Measurements from ENCODE around the gene FERMT2.

Gene FERMT2

DNA sequence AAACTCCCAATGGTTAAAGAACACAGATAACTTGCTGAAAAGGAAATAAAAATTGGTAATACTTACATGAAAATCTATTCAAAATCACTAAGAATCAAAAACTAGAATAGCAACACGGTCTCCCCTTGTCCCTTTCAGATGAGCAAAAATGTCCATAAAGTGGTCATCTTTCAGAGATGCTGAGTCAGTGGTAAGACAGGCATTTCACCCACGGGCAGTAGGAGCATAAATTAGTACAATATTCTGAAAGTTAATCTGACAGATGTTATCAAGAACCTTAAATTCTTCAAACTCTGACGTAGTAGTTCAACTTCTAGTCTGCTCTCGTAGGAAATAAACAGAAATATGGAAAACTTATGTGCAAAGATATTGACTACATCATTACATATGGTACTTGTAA, 126.4 kb downstream of the FERMT2 start:
- no peak for DNase-seq (ENCODE audit: low read depth in 2 of 2)

- no peak for DNase-seq (ENCODE audit: low read depth in 2 of 2)
Observed at GRCh38 chr14:52821805-52822250, 129.0 kb downstream of the FERMT2 start.

DNA sequence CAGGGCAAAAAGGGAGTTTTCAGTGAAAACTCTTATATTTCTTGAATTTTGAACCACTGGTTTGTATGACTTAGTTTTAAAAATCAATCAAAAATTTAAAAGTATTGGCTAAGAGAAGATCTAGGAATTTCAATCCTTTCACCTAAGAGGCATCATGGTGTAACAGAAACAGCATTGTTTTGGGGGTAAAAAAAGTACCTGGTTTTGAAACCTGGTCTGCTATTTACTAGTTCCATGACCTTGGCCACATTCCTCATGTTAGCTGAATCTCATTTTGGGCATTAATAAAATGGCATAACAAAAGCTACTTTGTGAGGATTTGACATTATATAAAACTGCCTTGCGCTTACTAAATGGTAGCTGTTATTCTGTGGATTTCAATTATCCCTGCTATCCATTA, 142.7 kb downstream of the FERMT2 start:
- DNase-seq (ENCODE audit: low read depth in 2 of 2) = no peak

Measured in stimulated activated CD4-positive, alpha-beta T cell treated with anti-CD3 and anti-CD28 coated beads, Interleukin-1b, Interleukin-23, amount 100 ng/mL, for 1 hour (primary cell).